Measurements from ENCODE around the gene ANKRD6. TPM values are rescaled to one million over a fixed set of nuclear protein-coding genes. Genes with fewer than 3 reads are reported as not detected.

ANKRD6 gene
- total RNA-seq, 1 experiment from 2014 or later, result 5.6 TPM

DNA sequence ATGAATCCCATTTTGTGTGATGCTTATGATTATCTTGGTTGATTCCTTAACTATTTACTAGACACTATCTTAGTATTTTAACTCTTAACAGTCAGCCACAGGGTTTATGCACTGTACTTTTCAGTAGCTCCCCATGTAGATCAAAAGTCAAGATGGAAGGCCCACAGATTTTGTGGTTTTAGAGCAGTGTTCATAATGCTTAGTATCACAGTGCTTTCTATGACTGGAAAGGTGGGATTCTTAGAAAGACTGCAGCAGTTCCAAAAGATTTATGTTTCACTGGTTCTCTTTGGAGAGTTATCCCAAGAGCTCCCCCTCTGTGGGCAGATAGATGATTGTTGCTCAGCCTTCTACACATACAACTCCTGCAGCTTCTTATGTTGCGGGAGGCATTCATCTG lies 34.5 kb downstream of the ANKRD6 start:
- no peak overlapping the region for H2BK15ac ChIP-seq (ENCODE audit: low read depth, low read length)
- H3T11ph ChIP-seq (ENCODE audit: low read length), result no peak overlapping the region
- no peak overlapping the region for H3K4ac ChIP-seq (ENCODE audit: low read depth, low read length)
- H3K56ac ChIP-seq (ENCODE audit: insufficient read length, low read depth, low read length), result no peak overlapping the region
- H3K4me2 ChIP-seq (ENCODE audit: insufficient read depth, insufficient read length, low read length), result no peak overlapping the region
- Mint-ChIP-seq H3K4me1 (peaks cover 10 to 18% of the 10 kb centered on the region in 2 experiments), H3K4me3 (no peak overlapping the region), H3K9me3 (no peaks in the 10 kb centered on the region), H3K27ac (no peak overlapping the region), H3K27me3 (ENCODE audit: low read depth) (no peaks in the 10 kb centered on the region), H3K36me3 (ENCODE audit: insufficient read depth in 1 of 3, low read depth in 3 of 3) (no peaks in the 10 kb centered on the region)
- H3K79me1 ChIP-seq (ENCODE audit: insufficient read depth, low read depth, low read length, poor library complexity, severe bottlenecking), result no peaks in the 10 kb centered on the region
- no peak overlapping the region for H4K5ac ChIP-seq (ENCODE audit: insufficient read length, low read depth, low read length)
- no peaks in the 10 kb centered on the region for H3K79me2 ChIP-seq (ENCODE audit: insufficient read depth, low read length)
- H2AK5ac ChIP-seq (ENCODE audit: insufficient read length, low read length), result no peak overlapping the region
- H2BK20ac ChIP-seq (ENCODE audit: low read depth, low read length, poor library complexity, severe bottlenecking), result no peak overlapping the region
- H3K27me3 ChIP-seq (ENCODE audit: insufficient read depth, low read length), result no peaks in the 10 kb centered on the region
- no peak overlapping the region for H2BK5ac ChIP-seq (ENCODE audit: insufficient read length, low read length)
- no peak overlapping the region for H2BK120ac ChIP-seq (ENCODE audit: low read depth, low read length, poor library complexity, severe bottlenecking)
- no peak overlapping the region for H4K8ac ChIP-seq (replicated peaks; ENCODE audit: insufficient read length, low read depth, low read length)
- no peak overlapping the region for H2BK12ac ChIP-seq (ENCODE audit: insufficient read length, low read depth, low read length)
- H3K27ac ChIP-seq (ENCODE audit: insufficient read length, low read depth, low read length), result no peak overlapping the region
- H3K14ac ChIP-seq (ENCODE audit: insufficient read depth, low read length), result no peak overlapping the region
- no peak overlapping the region for H3K18ac ChIP-seq (ENCODE audit: insufficient read length, low read depth, low read length)
- no peaks in the 10 kb centered on the region for H4K20me1 ChIP-seq (ENCODE audit: control insufficient read depth, insufficient read depth, insufficient read length)
- TF ChIP-seq, protein P1, sequence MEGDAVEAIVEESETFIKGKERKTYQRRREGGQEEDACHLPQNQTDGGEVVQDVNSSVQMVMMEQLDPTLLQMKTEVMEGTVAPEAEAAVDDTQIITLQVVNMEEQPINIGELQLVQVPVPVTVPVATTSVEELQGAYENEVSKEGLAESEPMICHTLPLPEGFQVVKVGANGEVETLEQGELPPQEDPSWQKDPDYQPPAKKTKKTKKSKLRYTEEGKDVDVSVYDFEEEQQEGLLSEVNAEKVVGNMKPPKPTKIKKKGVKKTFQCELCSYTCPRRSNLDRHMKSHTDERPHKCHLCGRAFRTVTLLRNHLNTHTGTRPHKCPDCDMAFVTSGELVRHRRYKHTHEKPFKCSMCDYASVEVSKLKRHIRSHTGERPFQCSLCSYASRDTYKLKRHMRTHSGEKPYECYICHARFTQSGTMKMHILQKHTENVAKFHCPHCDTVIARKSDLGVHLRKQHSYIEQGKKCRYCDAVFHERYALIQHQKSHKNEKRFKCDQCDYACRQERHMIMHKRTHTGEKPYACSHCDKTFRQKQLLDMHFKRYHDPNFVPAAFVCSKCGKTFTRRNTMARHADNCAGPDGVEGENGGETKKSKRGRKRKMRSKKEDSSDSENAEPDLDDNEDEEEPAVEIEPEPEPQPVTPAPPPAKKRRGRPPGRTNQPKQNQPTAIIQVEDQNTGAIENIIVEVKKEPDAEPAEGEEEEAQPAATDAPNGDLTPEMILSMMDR (conservative IDR thresholded peaks at IDR 0.05), result no peak
- no peaks in the 10 kb centered on the region for H3K4me1 ChIP-seq (ENCODE audit: insufficient read depth, low read length)
- no peak overlapping the region for H2AFZ ChIP-seq (ENCODE audit: low read length)
- H3K9me3 ChIP-seq (ENCODE audit: control insufficient read depth, low read depth, low read length), result no peaks in the 10 kb centered on the region
- no peak overlapping the region for H3K9ac ChIP-seq (ENCODE audit: extremely low read depth, insufficient read length, low read length)
- H3K23ac ChIP-seq (ENCODE audit: insufficient read length, low read depth, low read length), result no peak overlapping the region
- WGBS (ENCODE audit: extremely low coverage, insufficient read length, low lambda C conversion rate), result no CpG with 5 or more reads among the region's 1 CpG
- DNase-seq, result no peak
- H4K91ac ChIP-seq (ENCODE audit: insufficient read length, low read depth, low read length), result no peak overlapping the region
- no peaks in the 10 kb centered on the region for H3K23me2 ChIP-seq (ENCODE audit: insufficient read length, low read depth, low read length, poor library complexity, severe bottlenecking)
